NCI-H1105 treated with DMSO at 0.1 percent for 48 hours (cell line): ENCODE measurements around the gene ISCA1.

ENCODE experiments used
- DNase-seq: peaks from one replicate; lab custom pipeline; 2025; lab: John Stamatoyannopoulos, UW

The ISCA1 gene

DNA sequence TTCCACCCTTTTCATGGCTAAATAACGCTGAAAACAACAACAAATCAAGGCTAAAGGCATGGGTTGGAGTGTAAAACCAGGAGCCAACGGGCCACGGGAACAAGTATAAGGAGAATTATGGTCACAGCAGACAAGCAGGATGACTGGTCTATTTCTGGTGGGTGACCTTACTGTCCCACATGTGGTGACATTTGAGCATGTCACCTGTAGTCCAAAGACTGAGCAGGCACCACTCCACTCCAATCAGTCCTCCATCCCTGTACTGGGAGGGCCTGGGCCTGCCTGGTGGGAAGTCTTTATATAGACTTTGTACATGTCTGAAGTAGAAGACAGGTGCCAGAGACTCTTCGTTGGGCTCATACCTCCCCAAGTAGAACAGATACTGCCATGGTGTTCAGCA lies 59.7 kb downstream of the ISCA1 start:
- DNase-seq = no peak

DNA sequence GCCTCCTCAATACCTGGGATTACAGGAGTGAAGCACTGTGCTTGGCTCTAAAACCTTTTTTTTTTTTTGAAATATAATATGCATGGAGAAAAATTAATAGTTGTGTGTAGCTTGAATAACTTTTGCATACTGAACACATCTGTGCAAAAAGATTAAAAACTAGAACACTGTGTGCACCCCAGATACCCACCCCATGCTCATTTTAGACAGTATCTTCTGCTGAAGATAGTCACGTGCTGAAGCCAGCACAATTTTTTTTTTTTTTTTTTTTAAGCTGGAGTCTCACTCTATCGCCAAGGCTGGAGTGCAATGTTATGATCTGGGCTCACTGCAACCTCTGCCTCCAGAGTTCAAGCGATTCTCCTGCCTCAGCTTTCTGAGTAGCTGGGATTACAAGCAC lies 62.7 kb downstream of the ISCA1 start:
- DNase-seq = no peak

DNA sequence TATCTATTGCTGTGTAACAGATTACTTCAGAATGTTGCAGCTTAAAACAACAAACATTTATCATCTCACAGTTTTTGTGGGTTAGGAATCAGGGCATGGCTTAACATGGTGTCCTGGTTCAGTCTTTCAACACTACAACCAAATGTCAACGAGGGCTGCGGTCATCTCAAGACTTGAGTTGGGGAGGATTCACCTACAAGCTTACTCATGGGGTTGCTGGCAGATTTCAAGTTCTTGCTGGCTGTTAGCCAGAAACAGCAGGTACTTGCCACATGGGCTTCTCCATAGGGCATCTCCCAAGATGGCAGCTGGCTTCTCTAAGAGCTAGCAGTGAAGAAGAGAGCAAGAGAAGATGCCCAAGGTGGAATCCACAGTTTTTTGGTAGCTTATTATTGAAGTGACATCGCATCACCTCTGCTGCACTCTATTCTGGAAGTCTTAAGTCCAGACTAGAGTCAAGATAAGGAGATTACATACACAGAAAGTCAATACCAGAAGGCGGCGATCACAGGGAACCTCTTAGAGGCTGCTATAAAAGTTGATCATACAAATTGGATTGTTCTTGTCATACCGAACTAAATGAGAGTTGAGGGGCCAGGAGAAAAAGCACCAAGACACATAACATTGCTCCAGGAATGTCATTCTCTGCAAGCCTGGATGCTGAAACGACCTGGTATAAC lies 65.1 kb downstream of the ISCA1 start:
- no peak for DNase-seq
